Measurements from ENCODE around the gene ROM1.

The ROM1 gene

GRCh38 chr11:62612366-62613290, at the start of gene ROM1, which contains the start of gene EML3:
ROM1 (plus strand) TSS chr11:62613257; CDS start chr11:62613282, 25 bp downstream.
EML3 (minus strand) TSS chr11:62612775; CDS start chr11:62612457, 318 bp downstream.
- peak within 1 kb of the TSS; percentile 87 for H3K27ac ChIP-seq
- peak; percentile 91 for TF ChIP-seq CTCF (conservative IDR thresholded peaks at IDR 0.05)

- H3K27ac ChIP-seq, result peak overlapping the region; percentile 39
- TF ChIP-seq CTCF (conservative IDR thresholded peaks at IDR 0.05), result no peak
These were observed 47.8 kb upstream of the ROM1 start for GRCh38 chr11:62565100-62565802.

- H3K27ac ChIP-seq, result peak overlapping the region; percentile 39
- TF ChIP-seq CTCF (conservative IDR thresholded peaks at IDR 0.05), result no peak
These were observed 46.8 kb upstream of the ROM1 start for GRCh38 chr11:62566247-62566646.

GRCh38 chr11:62567018-62567633, 45.9 kb upstream of the ROM1 start:
- no peak for TF ChIP-seq CTCF (conservative IDR thresholded peaks at IDR 0.05)
- peak overlapping the region; percentile 39 for H3K27ac ChIP-seq

- H3K27ac ChIP-seq, result peak overlapping the region; percentile 21; the same call in 1 of the 2 replicates
- no peak for TF ChIP-seq CTCF (conservative IDR thresholded peaks at IDR 0.05)
These were observed 43.4 kb upstream of the ROM1 start for GRCh38 chr11:62569611-62570010.

GRCh38 chr11:62570903-62571302, 42.2 kb upstream of the ROM1 start:
- peak overlapping the region; percentile 21; the same call in 1 of the 2 replicates for H3K27ac ChIP-seq

GRCh38 chr11:62571493-62571892, 41.6 kb upstream of the ROM1 start:
- peak overlapping the region; percentile 86; the same call in 1 of the 2 replicates for H3K27ac ChIP-seq

- peak overlapping the region; percentile 86 for H3K27ac ChIP-seq
- TF ChIP-seq CTCF (conservative IDR thresholded peaks at IDR 0.05), result no peak
These were observed 40.6 kb upstream of the ROM1 start for GRCh38 chr11:62572431-62572830.
